NT2/D1 (cell line): ENCODE results near the gene C1orf226.

Source experiments
- DNase-seq: peaks from one replicate; pipeline ENCODE4 v3.0.0-alpha.2; 2011; ENCODE audit warnings: low read depth, low spot score
- H3K27me3 ChIP-seq: 2 replicates; pipeline ENCODE4 v1.6.0; 2011; ENCODE audit warnings: mild to moderate bottlenecking; ENCODE audit not compliant: insufficient read length, insufficient read depth
- H3K36me3 ChIP-seq: 2 replicates; pipeline ENCODE4 v1.6.1; 2011; ENCODE audit warnings: mild to moderate bottlenecking, low read length, mixed read lengths; ENCODE audit not compliant: insufficient read depth, insufficient read length
- H3K4me1 ChIP-seq: 2 replicates; pipeline ENCODE4 v1.5.1; 2011; ENCODE audit not compliant: insufficient read depth, insufficient read length
- H3K4me3 ChIP-seq: 2 replicates; pipeline ENCODE4 v1.5.1; 2011; ENCODE audit warnings: low read depth; ENCODE audit not compliant: insufficient read length
- H3K9ac ChIP-seq: 2 replicates; pipeline ENCODE4 v1.6.0; 2011; ENCODE audit warnings: low read depth; ENCODE audit not compliant: insufficient read length
- H3K9me3 ChIP-seq: 2 replicates; pipeline ENCODE4 v1.5.1; 2011; ENCODE audit warnings: mild to moderate bottlenecking, low read length; ENCODE audit not compliant: insufficient read depth
- SUZ12 ChIP-seq: IDR thresholded peaks from 2 replicates; pipeline ENCODE4 v1.6.1; 2011; ENCODE audit not compliant: insufficient read length, insufficient read depth; ENCODE audit errors: extremely low read depth
- YY1 ChIP-seq: IDR thresholded peaks from 2 replicates; pipeline ENCODE4 v1.6.1; 2011; ENCODE audit not compliant: insufficient read length, insufficient read depth
- ZNF274 ChIP-seq: IDR thresholded peaks from 2 replicates; pipeline ENCODE4 v1.6.1; 2011; ENCODE audit warnings: mild to moderate bottlenecking, low read depth, low read length

Gene C1orf226

DNA sequence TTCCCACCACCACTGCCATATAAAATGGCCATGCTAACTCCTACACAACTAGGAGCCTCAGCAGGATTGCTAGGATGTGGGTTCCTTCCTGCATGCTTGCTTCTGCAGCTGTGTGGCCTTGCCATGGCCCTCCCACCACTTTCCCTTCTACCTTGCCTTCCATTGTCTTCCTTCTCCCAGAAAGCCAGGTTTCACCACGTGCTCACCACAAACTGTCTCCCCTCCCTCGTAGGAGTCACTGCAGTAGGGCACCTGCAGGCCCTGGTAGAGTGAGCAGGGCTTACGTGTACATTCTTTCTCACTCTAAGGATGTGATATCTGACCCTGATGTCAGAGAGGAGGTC, 3.7 kb downstream of the C1orf226 start:
- Histone ChIP-seq H3K4me3 (no peak overlapping the region), H3K9ac (no peak overlapping the region), H3K9me3 (no peaks in the 10 kb centered on the region), H3K36me3 (peaks cover 16% of the 10 kb centered on the region), H3K4me1 (peaks cover 21% of the 10 kb centered on the region), H3K27me3 (no peaks in the 10 kb centered on the region)
- no peak for DNase-seq
- no peak for TF ChIP-seq SUZ12
- TF ChIP-seq ZNF274: no peak
- TF ChIP-seq YY1: no peak

DNA sequence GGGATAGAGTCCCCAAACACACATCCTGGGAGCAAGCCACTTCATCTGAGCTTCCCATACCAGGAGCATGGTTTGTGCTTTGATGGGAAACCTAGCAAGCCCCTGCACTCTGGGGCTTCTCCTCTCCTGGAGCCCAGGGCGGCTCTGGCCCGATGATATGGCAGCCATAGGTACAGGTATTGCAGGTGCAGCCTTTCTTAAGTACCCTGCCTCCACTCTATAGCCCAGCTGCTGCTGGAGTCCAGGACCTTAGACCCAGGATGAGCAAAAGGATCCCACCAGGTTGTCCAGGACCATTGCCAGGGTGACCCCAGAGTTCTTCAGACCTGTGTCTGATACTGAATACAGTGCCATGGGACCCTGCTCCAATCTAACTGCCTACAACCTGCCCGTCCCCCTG, 4.2 kb downstream of the C1orf226 start:
- TF ChIP-seq ZNF274: no peak
- TF ChIP-seq SUZ12: no peak
- TF ChIP-seq YY1: no peak
- H3K9me3 ChIP-seq: no peaks in the 10 kb centered on the region
- no peak overlapping the region for H3K9ac ChIP-seq
- no peak for DNase-seq
- no peaks in the 10 kb centered on the region for H3K27me3 ChIP-seq
- peaks cover 16% of the 10 kb centered on the region for H3K36me3 ChIP-seq
- no peak overlapping the region for H3K4me3 ChIP-seq
- H3K4me1 ChIP-seq: peaks cover 21% of the 10 kb centered on the region

DNA sequence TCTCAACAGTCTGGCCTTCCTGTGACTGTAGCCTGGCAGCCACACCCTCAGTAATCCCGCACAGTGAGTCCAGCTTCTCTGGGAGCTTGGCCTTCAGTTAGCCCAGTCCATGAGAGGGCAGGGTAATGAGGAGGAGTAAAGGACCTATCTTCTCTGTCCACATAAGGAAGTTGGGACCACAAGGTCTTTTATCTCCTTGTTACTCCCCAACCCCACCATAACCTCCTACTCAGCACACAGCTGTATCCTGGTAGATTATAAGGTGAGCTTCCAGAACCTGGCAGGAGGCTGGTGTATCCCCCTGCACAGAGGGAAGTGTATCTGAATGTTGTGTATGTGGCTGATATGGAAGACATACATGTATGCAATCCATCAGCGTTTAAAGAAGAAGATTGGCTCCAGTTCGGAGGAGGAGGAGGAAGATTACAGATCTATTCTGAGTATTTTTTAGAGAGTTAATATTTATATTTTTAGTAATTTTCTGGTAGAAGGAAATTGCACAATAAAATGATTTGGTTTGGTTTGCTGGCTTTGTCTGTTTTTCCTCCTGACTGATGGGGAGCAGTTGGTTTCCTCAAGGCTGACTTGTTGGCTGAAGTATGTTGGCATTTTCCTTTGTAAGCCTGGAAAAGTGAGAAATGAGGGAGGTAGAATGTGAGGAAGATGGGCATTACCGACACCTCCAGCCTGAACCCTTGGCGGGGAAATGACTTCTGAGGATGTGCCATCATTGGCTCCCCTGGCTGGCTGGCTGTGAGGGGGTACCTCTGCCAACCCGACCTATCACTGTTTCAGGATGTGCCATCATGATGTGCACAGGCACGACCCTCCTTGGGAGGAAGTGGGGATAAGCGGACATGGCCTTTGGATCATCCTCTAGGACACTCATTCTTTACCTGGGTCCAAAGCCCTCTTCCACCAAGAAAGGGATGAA, 5.0 kb downstream of the C1orf226 start:
- Histone ChIP-seq H3K27me3 (no peaks in the 10 kb centered on the region), H3K36me3 (peaks cover 16% of the 10 kb centered on the region), H3K4me1 (peaks cover 21% of the 10 kb centered on the region), H3K9me3 (no peaks in the 10 kb centered on the region), H3K4me3 (no peak overlapping the region), H3K9ac (no peak overlapping the region)
- DNase-seq: no peak
- TF ChIP-seq ZNF274: no peak
- no peak for TF ChIP-seq SUZ12

GRCh38 chr1:162387226-162388082, 5.9 kb downstream of the C1orf226 start:
- H3K9ac ChIP-seq: no peak overlapping the region
- no peak overlapping the region for H3K4me3 ChIP-seq
- H3K27me3 ChIP-seq: no peaks in the 10 kb centered on the region
- peaks cover 13% of the 10 kb centered on the region for H3K36me3 ChIP-seq
- TF ChIP-seq SUZ12: no peak
- no peak for TF ChIP-seq YY1
- TF ChIP-seq ZNF274: no peak
- peaks cover 21% of the 10 kb centered on the region for H3K4me1 ChIP-seq
- DNase-seq: no peak
- H3K9me3 ChIP-seq: no peaks in the 10 kb centered on the region

GRCh38 chr1:162388083-162388594, 6.6 kb downstream of the C1orf226 start:
- no peak for TF ChIP-seq SUZ12
- no peak for DNase-seq
- H3K4me3 ChIP-seq: no peak overlapping the region
- no peak overlapping the region for H3K9ac ChIP-seq
- peaks cover 21% of the 10 kb centered on the region for H3K4me1 ChIP-seq
- peaks cover 12% of the 10 kb centered on the region for H3K36me3 ChIP-seq
- no peaks in the 10 kb centered on the region for H3K27me3 ChIP-seq
- H3K9me3 ChIP-seq: no peaks in the 10 kb centered on the region

DNA sequence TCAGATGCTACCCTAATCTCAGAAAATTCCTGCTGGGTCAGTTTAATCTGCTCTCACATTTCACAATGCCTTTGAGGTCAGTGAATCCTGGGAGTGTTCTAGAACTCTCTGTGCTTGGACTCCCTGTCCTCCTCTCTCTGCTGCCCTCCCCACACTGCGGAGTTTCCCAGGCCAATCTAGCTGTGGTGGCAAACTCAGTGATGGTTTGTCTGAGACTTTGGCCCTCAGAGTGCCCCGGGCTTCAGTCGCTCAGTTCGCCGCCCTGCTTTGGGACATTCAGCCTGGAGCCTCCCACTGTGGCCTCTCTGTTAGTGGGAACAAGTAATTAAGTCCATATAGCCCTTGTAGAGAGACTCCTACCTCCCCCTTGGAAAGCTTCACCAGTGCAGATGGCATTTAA, 7.1 kb downstream of the C1orf226 start:
- DNase-seq: no peak
- peaks cover 17% of the 10 kb centered on the region for H3K4me1 ChIP-seq
- H3K9me3 ChIP-seq: no peaks in the 10 kb centered on the region
- no peak overlapping the region for H3K4me3 ChIP-seq
- H3K36me3 ChIP-seq: peaks cover 7% of the 10 kb centered on the region
- H3K9ac ChIP-seq: no peak overlapping the region
- no peak for TF ChIP-seq SUZ12
- TF ChIP-seq YY1: no peak
- no peak for TF ChIP-seq ZNF274
- no peaks in the 10 kb centered on the region for H3K27me3 ChIP-seq
